ENCODE data around the gene OCA2. TPM values are rescaled to one million over a fixed set of nuclear protein-coding genes. Genes with fewer than 3 reads are reported as not detected.

OCA2 gene
- total RNA-seq, 1 experiment from 2014 or later, result 0.57 TPM

GRCh38 chr15:27934782-27935181 lies 164.3 kb downstream of the OCA2 start:
- Mint-ChIP-seq H3K36me3 (ENCODE audit: insufficient read depth, unreplicated experiment) (no peaks in the 10 kb centered on the region), H3K4me1 (ENCODE audit: low read depth, unreplicated experiment) (no peaks in the 10 kb centered on the region), H3K27me3 (ENCODE audit: insufficient read depth, unreplicated experiment) (peaks cover 7% of the 10 kb centered on the region), H3K27ac (ENCODE audit: unreplicated experiment) (no peak overlapping the region), H3K9me3 (ENCODE audit: unreplicated experiment) (peaks cover 21% of the 10 kb centered on the region), H3K4me3 (ENCODE audit: unreplicated experiment) (no peak overlapping the region)
- intact Hi-C loops (cut with micrococcal nuclease; ENCODE audit: unreplicated experiment), result no loop called here
- Histone ChIP-seq H3K9me3 (peaks cover 14% of the 10 kb centered on the region; the same call in 1 of the 2 replicates), H3K4me3 (ENCODE audit: low read depth, low read length) (no peak overlapping the region), H3K36me3 (ENCODE audit: control insufficient read depth, insufficient read depth, low read length) (no peaks in the 10 kb centered on the region), H3K4me1 (no peaks in the 10 kb centered on the region), H3K27me3 (replicated peaks; ENCODE audit: control insufficient read depth, insufficient read depth, low read length) (no peaks in the 10 kb centered on the region)
- DNase-seq, result no peak
- no TSS peak for BruUV-seq (replicated peaks)
- TF ChIP-seq CTCF (IDR thresholded peaks at IDR 0.05; ENCODE audit: insufficient read depth in 1 of 2, low read depth in 1 of 2, low read length in 1 of 2, severe bottlenecking in 1 of 2, unreplicated experiment in 1 of 2), result no peak
- ChIA-PET CTCF (no interaction called here), POLR2A (no interaction called here)

GRCh38 chr15:27933562-27933961 lies 165.6 kb downstream of the OCA2 start:
- BruUV-seq (replicated peaks), result no TSS peak
- no peaks in the 10 kb centered on the region for H3K4me1 ChIP-seq
- no peaks in the 10 kb centered on the region for H3K36me3 ChIP-seq (ENCODE audit: control insufficient read depth, insufficient read depth, low read length)
- POLR2A ChIA-PET, result no interaction called here
- Mint-ChIP-seq H3K36me3 (ENCODE audit: insufficient read depth, unreplicated experiment) (no peaks in the 10 kb centered on the region), H3K9me3 (ENCODE audit: unreplicated experiment) (peaks cover 21% of the 10 kb centered on the region), H3K27ac (ENCODE audit: unreplicated experiment) (no peak overlapping the region), H3K4me3 (ENCODE audit: unreplicated experiment) (no peak overlapping the region), H3K4me1 (ENCODE audit: low read depth, unreplicated experiment) (no peaks in the 10 kb centered on the region), H3K27me3 (ENCODE audit: insufficient read depth, unreplicated experiment) (peaks cover 7% of the 10 kb centered on the region)
- H3K27me3 ChIP-seq (replicated peaks; ENCODE audit: control insufficient read depth, insufficient read depth, low read length), result no peaks in the 10 kb centered on the region
- DNase-seq, result no peak
- no peak overlapping the region for H3K4me3 ChIP-seq (ENCODE audit: low read depth, low read length)
- TF ChIP-seq CTCF (IDR thresholded peaks at IDR 0.05; ENCODE audit: insufficient read depth in 1 of 2, low read depth in 1 of 2, low read length in 1 of 2, severe bottlenecking in 1 of 2, unreplicated experiment in 1 of 2), result no peak
- intact Hi-C loops (cut with micrococcal nuclease; ENCODE audit: unreplicated experiment), result no loop called here
- CTCF ChIA-PET, result no interaction called here
- H3K9me3 ChIP-seq, result peaks cover 14% of the 10 kb centered on the region; the same call in 1 of the 2 replicates

GRCh38 chr15:27932600-27932999 lies 166.5 kb downstream of the OCA2 start:
- no TSS peak for BruUV-seq (replicated peaks)
- H3K4me1 ChIP-seq, result no peaks in the 10 kb centered on the region
- no peak overlapping the region for H3K4me3 ChIP-seq (ENCODE audit: low read depth, low read length)
- ChIA-PET CTCF (no interaction called here), POLR2A (no interaction called here)
- no peaks in the 10 kb centered on the region for H3K27me3 ChIP-seq (replicated peaks; ENCODE audit: control insufficient read depth, insufficient read depth, low read length)
- no peaks in the 10 kb centered on the region for H3K4me1 Mint-ChIP-seq (ENCODE audit: low read depth, unreplicated experiment)
- H3K4me3 Mint-ChIP-seq (ENCODE audit: unreplicated experiment), result no peak overlapping the region
- DNase-seq, result no peak
- H3K36me3 Mint-ChIP-seq (ENCODE audit: insufficient read depth, unreplicated experiment), result no peaks in the 10 kb centered on the region
- H3K36me3 ChIP-seq (ENCODE audit: control insufficient read depth, insufficient read depth, low read length), result no peaks in the 10 kb centered on the region
- no peak for TF ChIP-seq CTCF (IDR thresholded peaks at IDR 0.05; ENCODE audit: insufficient read depth in 1 of 2, low read depth in 1 of 2, low read length in 1 of 2, severe bottlenecking in 1 of 2, unreplicated experiment in 1 of 2)
- peaks cover 14% of the 10 kb centered on the region; the same call in 1 of the 2 replicates for H3K9me3 ChIP-seq
- intact Hi-C loops (cut with micrococcal nuclease; ENCODE audit: unreplicated experiment), result no loop called here
- peaks cover 21% of the 10 kb centered on the region for H3K9me3 Mint-ChIP-seq (ENCODE audit: unreplicated experiment)
- peaks cover 5% of the 10 kb centered on the region for H3K27me3 Mint-ChIP-seq (ENCODE audit: insufficient read depth, unreplicated experiment)
- no peak overlapping the region for H3K27ac Mint-ChIP-seq (ENCODE audit: unreplicated experiment)

All from Caco-2 (cell line).